ENCODE results near the gene COL6A2. TPM values are rescaled to one million over a fixed set of nuclear protein-coding genes. Genes with fewer than 3 reads are reported as not detected.

COL6A2 gene
- total RNA-seq, 1 experiment from 2014 or later: 87.0 TPM

DNA sequence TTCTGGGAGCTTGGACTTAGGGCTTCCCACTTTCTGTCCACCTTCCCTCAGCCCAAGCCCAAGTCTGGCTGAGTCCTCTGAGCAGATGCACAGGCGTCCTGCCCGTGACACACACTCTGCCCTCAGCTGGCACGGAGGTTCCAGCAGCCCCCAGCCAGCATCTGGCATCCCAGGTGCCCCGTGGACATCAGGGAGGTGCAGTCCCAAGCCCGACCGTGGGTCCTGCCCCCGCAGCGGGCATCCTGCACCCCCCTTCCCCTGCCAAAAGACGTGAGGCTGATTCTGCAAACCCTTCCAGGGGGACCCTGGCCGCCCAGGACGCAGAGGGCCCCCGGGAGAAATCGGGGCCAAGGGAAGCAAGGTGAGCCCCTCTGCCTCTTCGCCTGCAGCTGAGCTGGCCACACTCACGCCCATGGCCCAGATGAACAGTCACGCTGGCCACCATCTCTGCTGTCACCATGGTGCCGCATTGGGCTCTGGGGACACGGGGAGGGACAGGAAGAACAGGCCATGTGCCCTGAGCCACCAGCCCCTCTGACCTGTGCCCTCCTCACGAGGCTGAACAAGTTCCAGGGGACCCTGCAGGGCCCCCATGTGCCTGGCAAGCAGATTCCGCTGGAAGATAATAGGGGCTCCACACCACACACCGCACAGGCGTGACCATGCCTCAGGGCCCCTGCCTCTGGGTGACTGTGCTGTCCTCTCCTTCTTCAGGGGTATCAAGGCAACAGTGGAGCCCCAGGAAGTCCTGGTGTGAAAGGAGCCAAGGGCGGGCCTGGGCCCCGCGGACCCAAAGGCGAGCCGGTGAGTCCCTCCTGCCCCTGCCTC lies 20.6 kb downstream of the COL6A2 start:
- Histone ChIP-seq H3K27ac (ENCODE audit: low read depth, low read length) (no peak overlapping the region), H3K27me3 (ENCODE audit: insufficient read depth, low read length) (no peaks in the 10 kb centered on the region), H3K4me2 (ENCODE audit: low read length) (no peak overlapping the region), H3K4me3 (replicated peaks in 1 of 2; ENCODE audit: low read depth in 1 of 2, low read length in 2 of 2) (no peak overlapping the region), H2AFZ (ENCODE audit: low read depth, low read length, poor library complexity, severe bottlenecking) (no peak overlapping the region), H3K4me1 (ENCODE audit: control insufficient read depth in 1 of 2, insufficient read depth in 2 of 2, low read length in 2 of 2) (no peaks in the 10 kb centered on the region), H4K20me1 (ENCODE audit: insufficient read depth) (no peaks in the 10 kb centered on the region), H3K9me2 (ENCODE audit: insufficient read depth) (no peaks in the 10 kb centered on the region), H3K9ac (ENCODE audit: low read length) (no peak overlapping the region), H3K9me3 (ENCODE audit: control insufficient read depth in 1 of 2, insufficient read depth in 1 of 2, low read depth in 1 of 2, low read length in 2 of 2) (no peaks in the 10 kb centered on the region; a peak in 2 of 4 replicates), H3K36me3 (ENCODE audit: control insufficient read depth in 1 of 2, insufficient read depth in 2 of 2, low read length in 2 of 2) (peaks cover 6 to 17% of the 10 kb centered on the region in 2 experiments; a peak in 3 of 4 replicates), H3K79me2 (ENCODE audit: insufficient read depth, low read length) (no peaks in the 10 kb centered on the region)
- RAD21 ChIA-PET (ENCODE audit: low non-redundant PET in 1 of 2, low total read pairs in 2 of 2, uncharacterized antibody in 2 of 2, unreplicated experiment in 2 of 2): no interaction called here
- CTCF ChIA-PET: no interaction called here
- TF ChIP-seq ZBTB33 (IDR thresholded peaks at IDR 0.05; ENCODE audit: extremely low read depth, insufficient replicate concordance, low read length) (no peak), POLR2A (IDR thresholded peaks at IDR 0.05; ENCODE audit: borderline replicate concordance, extremely low read depth, insufficient read depth, insufficient read length) (no peak), JUND (IDR thresholded peaks at IDR 0.05) (no peak)
- POLR2A ChIA-PET: no interaction called here
- no peak for DNase-seq (ENCODE audit: low read depth, low spot score)
- intact Hi-C loops (cut with micrococcal nuclease): no loop called here
- no TSS peak for BruUV-seq (replicated peaks)
- no peak for ATAC-seq

- Histone ChIP-seq H3K9me2 (ENCODE audit: insufficient read depth) (no peaks in the 10 kb centered on the region), H3K9me3 (ENCODE audit: control insufficient read depth in 1 of 2, insufficient read depth in 1 of 2, low read depth in 1 of 2, low read length in 2 of 2) (no peaks in the 10 kb centered on the region; a peak in 2 of 4 replicates), H3K27ac (ENCODE audit: low read depth, low read length) (no peak overlapping the region), H2AFZ (ENCODE audit: low read depth, low read length, poor library complexity, severe bottlenecking) (no peak overlapping the region), H3K4me3 (replicated peaks in 1 of 2; ENCODE audit: low read depth in 1 of 2, low read length in 2 of 2) (no peak overlapping the region), H4K20me1 (ENCODE audit: insufficient read depth) (no peaks in the 10 kb centered on the region), H3K9ac (ENCODE audit: low read length) (no peak overlapping the region), H3K27me3 (ENCODE audit: insufficient read depth, low read length) (no peaks in the 10 kb centered on the region), H3K79me2 (ENCODE audit: insufficient read depth, low read length) (no peaks in the 10 kb centered on the region), H3K4me1 (ENCODE audit: control insufficient read depth in 1 of 2, insufficient read depth in 2 of 2, low read length in 2 of 2) (no peaks in the 10 kb centered on the region), H3K4me2 (ENCODE audit: low read length) (no peak overlapping the region), H3K36me3 (ENCODE audit: control insufficient read depth in 1 of 2, insufficient read depth in 2 of 2, low read length in 2 of 2) (peaks cover 3 to 13% of the 10 kb centered on the region in 2 experiments; a peak in 3 of 4 replicates)
- ChIA-PET POLR2A (no interaction called here), RAD21 (ENCODE audit: low non-redundant PET in 1 of 2, low total read pairs in 2 of 2, uncharacterized antibody in 2 of 2, unreplicated experiment in 2 of 2) (no interaction called here), CTCF (no interaction called here)
- DNase-seq (ENCODE audit: low read depth, low spot score): no peak
- no peak for ATAC-seq
- intact Hi-C loops (cut with micrococcal nuclease): no loop called here
- BruUV-seq (replicated peaks): no TSS peak
- TF ChIP-seq EGR1 (IDR thresholded peaks at IDR 0.05; ENCODE audit: low read depth): no peak
- TF ChIP-seq SP1 (IDR thresholded peaks at IDR 0.05; ENCODE audit: low read depth): no peak
- TF ChIP-seq, protein P1, sequence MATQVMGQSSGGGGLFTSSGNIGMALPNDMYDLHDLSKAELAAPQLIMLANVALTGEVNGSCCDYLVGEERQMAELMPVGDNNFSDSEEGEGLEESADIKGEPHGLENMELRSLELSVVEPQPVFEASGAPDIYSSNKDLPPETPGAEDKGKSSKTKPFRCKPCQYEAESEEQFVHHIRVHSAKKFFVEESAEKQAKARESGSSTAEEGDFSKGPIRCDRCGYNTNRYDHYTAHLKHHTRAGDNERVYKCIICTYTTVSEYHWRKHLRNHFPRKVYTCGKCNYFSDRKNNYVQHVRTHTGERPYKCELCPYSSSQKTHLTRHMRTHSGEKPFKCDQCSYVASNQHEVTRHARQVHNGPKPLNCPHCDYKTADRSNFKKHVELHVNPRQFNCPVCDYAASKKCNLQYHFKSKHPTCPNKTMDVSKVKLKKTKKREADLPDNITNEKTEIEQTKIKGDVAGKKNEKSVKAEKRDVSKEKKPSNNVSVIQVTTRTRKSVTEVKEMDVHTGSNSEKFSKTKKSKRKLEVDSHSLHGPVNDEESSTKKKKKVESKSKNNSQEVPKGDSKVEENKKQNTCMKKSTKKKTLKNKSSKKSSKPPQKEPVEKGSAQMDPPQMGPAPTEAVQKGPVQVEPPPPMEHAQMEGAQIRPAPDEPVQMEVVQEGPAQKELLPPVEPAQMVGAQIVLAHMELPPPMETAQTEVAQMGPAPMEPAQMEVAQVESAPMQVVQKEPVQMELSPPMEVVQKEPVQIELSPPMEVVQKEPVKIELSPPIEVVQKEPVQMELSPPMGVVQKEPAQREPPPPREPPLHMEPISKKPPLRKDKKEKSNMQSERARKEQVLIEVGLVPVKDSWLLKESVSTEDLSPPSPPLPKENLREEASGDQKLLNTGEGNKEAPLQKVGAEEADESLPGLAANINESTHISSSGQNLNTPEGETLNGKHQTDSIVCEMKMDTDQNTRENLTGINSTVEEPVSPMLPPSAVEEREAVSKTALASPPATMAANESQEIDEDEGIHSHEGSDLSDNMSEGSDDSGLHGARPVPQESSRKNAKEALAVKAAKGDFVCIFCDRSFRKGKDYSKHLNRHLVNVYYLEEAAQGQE (IDR thresholded peaks at IDR 0.05; ENCODE audit: low read depth): no peak
- TF ChIP-seq RAD21 (IDR thresholded peaks at IDR 0.05; ENCODE audit: low read depth): no peak
- no peak for TF ChIP-seq YY1 (IDR thresholded peaks at IDR 0.05; ENCODE audit: extremely low read depth, insufficient replicate concordance, low read depth, low read length)
- TF ChIP-seq ZFX (IDR thresholded peaks at IDR 0.05): no peak
- no peak for TF ChIP-seq ZNF274 (IDR thresholded peaks at IDR 0.05; ENCODE audit: low read depth, low read length)
- no peak for TF ChIP-seq EZH2 (IDR thresholded peaks at IDR 0.05)
- no peak for TF ChIP-seq EZH2phosphoT487 (IDR thresholded peaks at IDR 0.05; ENCODE audit: borderline replicate concordance)
- TF ChIP-seq ELF1 (IDR thresholded peaks at IDR 0.05; ENCODE audit: borderline replicate concordance, low read depth): no peak
- TF ChIP-seq ATF3 (IDR thresholded peaks at IDR 0.05): no peak
- no peak for TF ChIP-seq FOSL1 (IDR thresholded peaks at IDR 0.05; ENCODE audit: low read depth)
- TF ChIP-seq JUND (IDR thresholded peaks at IDR 0.05): no peak
These were observed 21.3 kb downstream of the COL6A2 start for GRCh38 chr21:46119144-46119636.

Data from HCT116 (cell line).